ENCODE data around the gene PLEKHD1. TPM values are rescaled to one million over a fixed set of nuclear protein-coding genes. Genes with fewer than 3 reads are reported as not detected.

The PLEKHD1 gene
- polyA plus RNA-seq, 3 donors: 3.8 to 6.3 (median 3.8) TPM

DNA sequence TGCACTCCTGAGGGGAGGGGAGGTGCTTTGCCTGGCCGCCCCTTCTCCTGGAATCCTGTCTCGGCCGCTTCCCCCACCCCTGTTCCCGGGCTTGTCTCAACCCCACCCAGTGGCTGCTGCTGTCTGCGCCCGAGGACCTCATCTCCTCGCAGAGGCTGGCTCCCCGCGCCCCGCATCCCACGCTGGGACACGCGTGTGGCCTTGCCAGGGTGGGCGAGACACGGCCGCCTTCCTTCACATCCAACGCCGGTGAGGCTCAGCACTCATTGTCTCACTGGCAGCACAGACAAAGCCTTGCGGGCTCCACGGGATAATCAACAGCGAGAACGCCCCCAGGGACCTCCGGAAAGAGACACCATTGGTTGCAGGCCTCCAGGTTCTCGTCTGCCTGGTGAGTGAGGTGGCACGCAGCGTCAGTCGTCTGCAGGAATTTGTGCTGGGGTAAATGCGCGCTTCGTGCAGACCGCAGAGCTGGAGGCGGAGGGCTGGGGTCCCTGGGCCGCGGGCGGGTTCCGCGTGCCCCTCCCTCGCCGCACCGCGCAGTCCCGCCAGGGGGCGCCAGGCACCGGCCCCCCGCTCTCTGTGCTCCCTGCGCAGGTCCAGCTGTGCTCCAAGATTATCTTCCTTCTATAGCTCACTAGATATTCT lies 63.3 kb downstream of the PLEKHD1 start:
- peak; percentile 50 for DNase-seq

DNA sequence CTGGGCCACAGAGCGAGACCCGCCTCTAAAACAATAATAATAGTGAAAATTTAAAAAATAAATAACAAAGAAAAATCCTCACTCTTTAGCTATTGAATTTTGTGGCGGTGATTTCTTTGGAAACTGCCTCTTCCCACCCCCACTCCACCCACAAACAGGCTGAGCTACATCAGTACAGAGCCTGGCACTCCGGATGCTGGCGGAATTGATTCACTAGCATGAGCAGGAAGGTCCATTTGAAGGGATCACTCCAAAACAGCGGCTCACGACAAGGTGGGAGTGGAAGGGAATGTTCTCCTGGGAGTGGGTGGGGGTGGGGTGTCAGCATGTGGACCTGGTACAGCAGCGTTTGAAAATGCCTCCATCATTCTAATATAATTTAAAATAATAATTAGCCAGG lies 64.0 kb downstream of the PLEKHD1 start:
- no peak for DNase-seq

DNA sequence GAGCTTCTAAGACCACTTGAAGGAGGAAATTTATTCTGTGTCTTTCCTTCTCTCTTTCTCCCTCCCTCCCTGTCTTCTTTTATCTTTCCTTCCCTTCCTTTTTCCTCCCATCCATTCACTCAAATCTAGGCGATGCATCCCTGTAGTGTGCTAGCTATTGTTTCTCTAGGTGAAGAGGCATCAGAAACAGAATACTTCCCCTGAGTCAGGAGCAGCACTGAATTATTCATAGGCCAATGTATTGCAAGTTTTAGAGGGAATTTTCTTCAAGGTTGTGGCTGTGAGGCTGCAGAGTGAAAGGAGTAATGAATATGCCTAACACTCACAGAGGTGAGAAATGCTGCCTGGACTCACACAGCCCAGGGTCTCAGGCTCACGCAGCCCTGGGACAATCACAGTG lies 67.0 kb downstream of the PLEKHD1 start:
- DNase-seq: no peak

DNA sequence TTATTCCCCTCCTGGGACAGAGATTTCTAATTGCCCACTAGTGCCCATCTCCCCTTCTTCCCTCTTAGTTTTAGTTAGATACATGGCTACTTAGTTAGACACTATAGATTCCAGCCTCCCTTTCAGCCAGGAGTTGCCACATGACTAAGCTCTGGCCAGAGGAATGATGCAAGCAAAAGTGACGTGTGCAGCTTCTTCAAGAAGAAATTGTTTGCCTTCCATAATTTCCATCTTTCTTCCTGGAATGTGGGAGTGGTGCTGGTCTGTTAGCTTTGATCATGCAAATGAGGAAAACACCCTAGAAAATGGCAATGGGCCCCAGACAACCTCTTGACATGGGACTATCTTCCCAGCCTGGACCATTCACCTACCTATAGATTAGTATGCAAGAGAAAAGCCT lies 68.7 kb downstream of the PLEKHD1 start:
- no peak for DNase-seq

DNA sequence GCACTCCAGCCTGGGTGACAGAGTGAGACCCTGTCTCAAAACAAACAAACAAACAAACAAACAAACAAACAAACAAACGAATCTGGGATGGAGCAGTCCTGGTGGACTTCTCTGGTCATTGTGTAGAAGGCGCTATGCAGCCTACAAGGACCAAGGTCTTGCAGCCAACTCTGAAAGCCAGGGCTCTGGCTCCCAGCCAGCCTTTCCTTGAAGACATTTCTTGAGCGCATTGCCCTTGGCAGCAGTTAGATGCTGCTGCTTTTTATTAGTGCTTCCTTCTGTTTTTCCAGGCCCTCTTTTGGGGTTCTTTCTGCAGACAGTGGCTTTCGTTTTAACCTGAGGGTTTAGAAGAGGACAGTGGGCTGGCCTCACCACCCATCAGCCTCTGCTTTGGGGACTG lies 70.0 kb downstream of the PLEKHD1 start:
- DNase-seq: no peak

DNA sequence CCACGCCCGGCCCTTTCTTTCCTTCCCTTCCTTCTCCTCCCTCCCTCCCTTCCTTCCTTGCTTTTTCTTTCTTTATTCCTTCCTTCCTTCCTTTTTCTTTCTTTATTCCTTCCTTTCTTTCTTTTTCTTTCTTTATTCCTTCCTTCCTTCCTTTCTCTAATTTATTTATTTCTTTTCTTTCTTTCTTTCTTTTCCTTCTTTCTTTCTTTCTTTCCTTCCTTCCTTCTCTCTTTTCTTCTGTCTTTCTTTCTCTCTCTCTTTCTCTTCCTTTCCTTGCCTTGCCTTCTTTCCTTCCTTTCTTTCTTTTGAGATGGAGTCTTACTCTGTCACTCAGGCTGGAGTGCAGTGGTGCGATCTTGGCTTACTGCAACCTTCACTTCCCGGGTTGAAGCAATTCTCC lies 74.2 kb downstream of the PLEKHD1 start:
- DNase-seq: no peak

DNA sequence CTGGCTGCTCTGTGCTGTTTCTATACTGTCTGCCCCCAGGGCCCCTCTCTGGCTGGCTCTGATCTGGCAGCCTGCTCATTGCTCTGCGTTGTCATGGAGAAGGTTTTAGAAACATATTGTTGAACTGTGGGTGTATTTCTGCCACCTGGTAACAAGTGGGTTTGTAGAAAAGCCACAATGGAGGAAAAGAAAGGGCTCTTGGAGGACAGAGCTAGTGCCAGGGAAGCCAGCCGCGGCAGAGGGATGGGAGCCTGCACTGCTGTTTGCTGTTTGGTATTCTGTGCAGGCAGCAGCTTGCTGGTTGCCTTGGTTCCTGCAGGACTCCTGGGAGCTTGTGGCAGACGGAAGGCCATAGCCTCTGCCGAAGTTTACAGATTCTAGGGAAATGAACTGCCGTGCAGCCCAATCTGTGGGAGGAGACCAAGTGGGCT lies 75.1 kb downstream of the PLEKHD1 start:
- DNase-seq: peak; percentile 48

DNA sequence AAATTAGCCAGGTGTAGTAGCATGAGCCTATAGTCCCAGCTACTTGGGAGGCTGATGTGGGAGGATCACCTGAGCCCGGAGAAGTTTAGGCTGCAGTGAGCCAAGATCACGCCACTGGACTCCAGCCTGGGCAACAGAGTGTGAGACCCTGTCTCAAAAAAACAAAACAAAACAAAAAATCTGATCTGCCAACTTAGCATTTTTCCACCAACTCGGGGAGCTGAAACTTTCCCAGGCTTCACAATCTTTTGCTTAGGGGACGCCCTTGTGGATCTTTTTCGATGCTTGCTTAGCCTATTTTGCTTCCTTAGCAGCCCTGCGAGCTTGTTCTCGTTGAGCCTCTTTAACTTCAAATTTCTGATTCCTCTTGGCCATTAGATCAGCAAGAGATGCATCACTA lies 76.3 kb downstream of the PLEKHD1 start:
- DNase-seq: no peak

DNA sequence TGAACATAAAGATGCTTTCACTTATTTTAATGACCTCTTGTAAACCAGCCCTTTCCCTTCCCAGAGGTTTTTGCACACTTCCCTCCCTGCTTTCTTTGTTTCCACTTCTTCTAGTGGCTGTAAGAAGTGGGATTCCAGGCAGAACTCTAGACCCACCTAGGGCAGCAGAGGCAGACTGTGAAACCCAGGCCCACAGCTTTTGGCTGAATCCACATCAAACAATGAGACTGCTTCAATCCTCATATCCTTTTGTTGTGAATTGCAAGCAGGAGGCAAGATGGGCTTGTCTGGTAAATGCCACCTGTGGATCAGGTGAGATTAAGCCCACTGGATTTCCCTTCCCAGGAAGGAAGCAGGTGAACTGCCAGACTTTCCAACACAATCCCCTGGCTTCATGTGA lies 77.4 kb downstream of the PLEKHD1 start:
- no peak for DNase-seq

DNA sequence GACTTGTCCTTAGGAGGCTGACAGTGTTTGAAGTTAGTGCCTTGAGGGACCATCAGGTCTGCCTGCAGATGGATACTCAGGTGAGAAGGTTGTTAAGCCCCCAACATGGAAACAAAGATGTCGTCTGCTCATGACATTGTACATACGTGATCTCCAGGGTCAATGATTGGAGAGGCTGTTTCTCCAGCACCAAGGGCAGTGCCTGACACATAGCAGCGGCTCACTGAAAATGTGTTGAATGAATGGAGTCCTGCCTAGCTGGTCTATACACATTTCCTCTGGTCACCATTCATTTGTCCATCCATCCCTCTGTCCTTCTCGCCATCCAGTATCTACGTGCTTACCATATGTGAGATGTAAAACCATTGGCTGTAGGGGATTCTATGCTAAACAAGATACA lies 83.0 kb downstream of the PLEKHD1 start:
- DNase-seq: no peak

DNA sequence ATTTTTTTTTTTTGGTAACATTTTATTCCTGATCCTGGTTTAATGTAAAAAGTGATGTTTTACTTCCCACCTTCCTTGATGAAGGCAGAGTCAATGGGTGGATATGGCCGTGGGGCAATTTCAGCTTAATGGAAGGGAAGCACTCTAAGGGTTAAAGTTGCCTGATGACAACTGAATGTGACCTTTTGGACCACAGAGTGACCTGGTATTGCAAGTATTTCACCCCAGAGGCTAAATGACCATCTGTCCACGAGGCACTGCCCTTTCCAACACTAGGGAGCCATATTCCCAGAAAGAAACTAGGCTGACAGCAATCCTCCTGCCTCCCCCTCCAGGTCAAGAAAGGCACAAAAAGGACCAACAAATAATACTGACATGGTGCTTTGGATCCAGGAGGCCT lies 85.3 kb downstream of the PLEKHD1 start:
- no peak for DNase-seq

DNA sequence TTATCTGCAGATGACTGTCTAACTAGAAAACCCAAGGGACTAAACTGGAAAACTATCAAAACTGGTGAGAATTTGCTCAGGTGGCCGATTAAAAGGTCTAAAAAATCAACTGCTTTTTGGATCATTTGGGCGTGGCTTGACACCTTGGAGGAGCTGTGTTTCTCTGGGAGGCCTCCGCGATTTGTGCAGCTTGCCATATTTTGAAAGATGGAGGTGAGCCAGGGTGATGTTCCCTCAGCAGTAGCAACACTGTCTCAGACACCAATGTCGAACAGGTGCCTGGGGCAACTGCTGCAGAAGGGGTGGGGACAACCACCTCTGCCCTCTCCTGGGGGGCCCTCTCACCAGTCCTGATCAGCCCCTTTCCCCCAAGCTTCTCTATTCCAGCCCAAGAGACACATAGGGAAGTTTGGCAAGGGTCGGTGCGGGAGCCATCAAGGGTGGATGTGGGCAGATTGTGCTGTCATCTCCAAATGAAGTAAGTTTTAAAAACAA lies 86.4 kb downstream of the PLEKHD1 start:
- no peak for DNase-seq

DNA sequence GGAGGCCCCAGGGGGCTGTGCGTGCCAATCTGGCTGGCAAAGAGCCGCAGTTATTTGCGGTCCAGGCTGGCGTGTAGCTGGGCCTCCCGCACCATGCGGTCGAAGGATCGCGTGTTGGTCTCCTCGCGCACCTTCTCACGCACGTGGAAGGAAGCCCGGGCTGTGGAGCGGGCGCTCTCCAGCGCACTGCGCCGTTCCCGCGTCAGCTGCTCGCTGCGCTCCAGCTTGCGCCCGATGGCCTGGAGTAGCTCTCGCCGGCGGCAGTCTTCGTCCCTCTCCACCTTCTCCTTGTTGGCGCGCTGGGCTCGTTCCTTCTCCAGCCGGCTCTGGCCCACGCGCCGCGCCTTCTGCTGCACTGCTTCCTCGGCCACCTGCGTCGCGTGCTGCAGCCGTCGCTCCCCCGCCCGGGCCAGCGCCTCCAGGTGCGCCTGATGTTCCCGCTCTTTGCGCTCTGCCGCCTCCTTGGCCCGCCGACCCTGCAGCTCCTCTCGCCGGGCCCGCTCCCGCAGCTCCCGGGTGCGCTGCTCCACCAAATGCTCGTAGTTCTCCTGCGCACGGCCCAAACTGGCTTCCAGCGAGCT lies 87.0 kb downstream of the PLEKHD1 start:
- DNase-seq: peak; percentile 35

DNA sequence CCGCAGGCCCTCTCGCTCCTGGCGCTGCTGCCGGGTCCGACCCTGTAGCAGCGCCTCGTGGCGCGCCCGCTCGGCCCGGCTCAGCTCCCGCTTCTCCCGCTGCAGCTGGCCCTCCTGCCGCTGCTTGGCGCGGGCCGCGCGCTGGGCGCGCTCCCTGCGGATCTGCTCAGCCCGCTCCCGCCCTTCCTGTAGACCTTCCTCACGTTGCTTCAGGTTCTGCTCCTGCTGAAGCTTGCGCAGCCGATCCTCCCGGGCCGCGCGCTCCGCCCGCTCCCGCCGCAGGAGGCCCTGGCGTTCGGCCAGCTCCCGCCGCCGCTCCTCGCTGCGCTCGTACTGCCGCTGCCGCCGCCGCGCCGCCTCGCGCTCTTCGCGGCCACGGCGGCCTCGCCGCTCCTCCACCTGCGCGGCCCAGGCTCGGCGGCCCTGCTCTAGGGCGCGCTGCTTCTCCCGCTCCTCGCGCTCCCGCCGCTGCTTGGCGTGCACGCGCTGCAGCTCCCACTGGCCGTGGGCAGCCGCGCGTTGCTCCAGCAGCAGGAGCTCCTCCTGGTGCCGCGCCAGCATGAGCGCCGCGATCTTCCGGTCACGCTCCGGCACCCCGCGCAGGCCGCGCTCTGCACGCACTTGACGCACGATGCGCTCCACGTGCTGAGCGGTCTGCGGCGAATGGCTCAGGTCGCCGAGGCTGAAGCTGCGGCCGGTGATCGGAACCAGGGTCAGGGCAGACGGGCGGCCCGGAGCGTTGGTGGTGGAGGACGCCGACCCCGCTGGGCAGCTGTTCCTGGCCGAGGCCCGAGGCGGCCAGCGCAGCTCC lies 87.7 kb downstream of the PLEKHD1 start:
- peak; percentile 58 for DNase-seq

DNA sequence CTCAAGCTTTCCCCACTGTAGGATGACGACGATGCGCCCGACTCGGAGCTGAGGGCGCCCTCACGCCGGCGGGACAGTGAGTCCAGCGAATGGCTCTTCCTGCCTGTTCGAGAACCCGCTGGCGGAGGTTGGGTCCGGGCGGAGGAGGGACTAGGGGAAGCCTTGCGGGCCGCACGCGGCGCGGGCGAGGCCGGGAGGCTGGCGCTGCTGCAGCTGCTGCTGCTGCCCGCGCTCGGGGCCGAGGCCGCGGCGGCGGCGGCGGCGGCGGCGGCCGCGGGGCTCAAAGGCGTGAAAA lies 88.3 kb downstream of the PLEKHD1 start:
- DNase-seq: no peak

DNA sequence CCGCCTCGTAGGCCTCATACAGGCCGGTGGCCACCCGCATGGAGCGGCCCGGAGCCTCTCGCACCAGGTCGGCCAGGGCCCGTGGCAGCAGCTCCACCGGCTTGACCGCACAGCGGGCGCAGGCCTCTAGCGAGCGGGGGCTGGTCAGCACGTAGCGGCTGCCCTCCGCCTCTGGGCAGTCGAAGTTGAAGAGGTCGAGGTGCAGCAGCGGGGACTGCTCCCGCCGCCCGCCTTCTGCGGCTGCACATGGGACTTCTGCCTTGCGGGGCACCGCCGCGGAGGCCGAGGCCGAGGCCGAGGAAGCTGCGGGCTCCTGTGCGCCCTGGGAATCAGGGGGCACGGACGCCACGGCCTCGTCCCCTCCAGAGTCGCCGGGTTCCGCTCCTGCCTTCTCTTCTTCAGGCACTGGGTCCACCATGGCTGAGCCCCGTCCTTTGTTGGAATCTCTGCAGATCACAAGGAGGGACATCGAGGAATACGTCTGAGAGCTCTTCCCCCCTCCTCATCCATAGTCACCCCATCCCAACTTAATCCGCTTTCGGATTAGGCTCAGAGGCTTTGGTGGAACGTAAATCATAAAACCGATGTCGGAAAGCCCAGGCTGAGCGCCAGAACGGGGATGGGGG lies 88.8 kb downstream of the PLEKHD1 start:
- no peak for DNase-seq

DNA sequence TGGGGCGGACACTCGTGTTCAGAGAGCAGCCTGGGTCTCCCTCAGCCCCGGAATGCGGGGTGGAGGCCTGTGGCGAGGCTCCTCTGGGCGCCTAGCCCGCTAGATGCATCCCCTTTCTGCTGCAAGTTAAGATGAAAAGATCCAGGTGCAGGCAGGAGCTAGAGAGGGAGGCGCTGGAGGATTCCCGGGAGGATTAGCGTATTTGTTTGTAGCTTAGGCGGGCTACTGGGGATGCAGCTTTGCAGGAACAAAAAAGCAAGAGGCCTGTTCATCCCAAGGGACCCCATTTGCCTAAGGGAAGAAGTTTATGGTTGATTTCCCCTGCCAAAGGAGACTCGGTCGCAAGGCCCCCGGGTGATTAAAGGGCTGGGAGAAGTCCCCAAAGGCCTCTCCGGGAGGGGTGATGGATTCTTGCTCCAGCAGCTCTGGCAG lies 89.3 kb downstream of the PLEKHD1 start:
- DNase-seq: no peak

DNA sequence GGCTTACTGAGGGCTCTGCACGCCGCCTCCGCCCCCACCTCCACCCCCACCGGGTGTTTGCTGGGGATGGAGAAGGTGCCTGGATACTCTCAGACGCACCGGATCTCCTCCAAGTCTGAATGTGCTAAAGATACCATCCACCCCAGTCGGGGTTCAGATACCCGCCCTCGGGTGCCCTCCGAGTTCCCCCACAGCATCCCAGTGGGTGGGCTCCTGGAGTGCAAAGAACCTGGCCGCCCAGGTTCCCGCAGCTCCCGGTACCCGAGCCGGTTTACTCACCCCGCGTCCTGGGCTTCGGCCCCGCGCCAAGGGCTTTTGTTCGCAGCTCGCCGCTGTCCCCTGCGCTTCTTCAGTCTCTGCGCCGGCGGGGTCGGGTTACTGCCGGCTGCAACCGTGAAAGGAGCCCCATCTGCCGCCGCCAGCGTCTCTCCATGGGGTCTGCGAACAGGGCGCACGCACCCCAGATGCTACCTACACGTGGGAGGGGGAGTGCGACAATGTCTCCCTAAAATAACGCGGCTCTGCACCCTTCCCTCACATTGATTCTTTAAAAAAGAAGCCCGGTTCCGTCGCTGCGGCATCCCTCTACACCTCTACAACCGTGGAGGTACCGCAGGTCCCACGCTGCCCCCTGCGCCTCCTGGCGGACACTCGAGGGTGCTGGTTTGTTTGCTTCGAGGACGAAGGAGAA lies 89.9 kb downstream of the PLEKHD1 start, which contains the start of gene CCDC177:
TSS of gene CCDC177 (minus strand) at position 609 of the 691 bp plus-strand sequence. CDS start 1,249 bp downstream, outside the sequence.
- DNase-seq: peak; percentile 60

DNA sequence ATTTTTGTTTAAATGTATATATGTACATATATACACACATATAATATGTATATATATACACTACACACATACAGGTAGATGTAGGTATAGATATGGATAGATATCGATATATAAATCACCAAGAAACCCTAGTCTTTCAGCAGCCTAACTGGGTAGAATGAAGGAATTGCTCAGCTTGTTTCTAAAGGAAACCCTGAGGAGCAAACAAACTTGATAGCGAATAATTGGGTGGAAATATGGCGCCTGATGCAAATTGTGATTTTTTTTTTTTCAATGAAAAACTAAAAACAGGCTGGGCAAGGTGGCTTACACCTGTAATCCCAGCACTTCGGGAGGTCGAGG lies 90.4 kb downstream of the PLEKHD1 start:
- DNase-seq: no peak

DNA sequence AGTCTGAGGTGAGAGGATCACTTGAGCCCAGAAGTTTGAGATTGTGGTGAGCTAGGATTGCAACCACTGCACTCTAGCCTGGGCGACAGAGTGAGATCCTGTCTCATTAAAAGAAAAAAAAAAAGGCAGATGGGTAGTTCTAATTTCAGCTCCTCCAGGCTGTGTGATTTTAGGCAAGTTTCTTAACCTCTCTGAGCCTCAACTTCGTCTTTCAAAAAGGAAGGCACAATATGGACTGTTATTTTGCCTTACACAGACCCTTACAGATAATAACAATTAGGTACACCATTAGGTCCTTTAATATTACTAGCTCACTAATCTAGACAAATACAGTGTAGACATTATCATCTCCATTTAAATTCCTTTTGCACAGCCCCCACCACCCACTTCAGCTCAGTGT lies 94.9 kb downstream of the PLEKHD1 start:
- DNase-seq: no peak

DNA sequence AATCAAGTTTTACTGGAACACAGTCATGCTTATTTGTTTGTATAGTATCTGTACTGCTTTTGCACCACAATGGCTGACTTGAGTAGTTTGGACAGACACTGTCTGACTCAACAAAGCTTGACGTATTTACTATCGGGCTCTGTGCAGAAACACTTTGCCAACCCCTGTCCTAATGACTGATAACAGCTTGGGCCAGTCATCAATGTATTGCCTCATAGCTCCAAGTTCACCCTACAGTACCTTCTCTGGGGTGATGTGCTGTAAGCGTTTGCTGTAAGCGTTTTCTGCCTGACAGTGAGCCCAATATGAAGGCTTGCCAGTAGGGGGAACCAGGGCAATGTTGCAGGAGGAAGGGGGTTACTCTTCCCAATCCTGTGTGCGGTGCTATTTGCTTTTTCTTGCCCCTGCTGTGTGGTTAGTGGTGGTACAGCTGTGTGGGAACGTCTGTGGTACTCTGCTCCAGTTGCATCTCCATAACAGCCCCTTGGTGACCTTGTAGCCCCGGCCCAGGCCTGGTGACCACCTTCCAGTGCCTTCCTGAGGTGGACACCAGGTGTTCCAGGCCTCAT lies 95.6 kb downstream of the PLEKHD1 start:
- DNase-seq: no peak

Data from renal pelvis (tissue), 4 donors.